ENCODE data around the gene RBM38.

Gene RBM38

GRCh38 chr20:57410398-57410920 is 19.3 kb downstream of the RBM38 start:
- ChIA-PET POLR2A (no interaction called here), CTCF (no interaction called here)
- Histone ChIP-seq H3K36me3 (ENCODE audit: control insufficient read depth in 2 of 2, insufficient read depth in 1 of 2, low read length in 2 of 2) (peaks cover 0 to 40% of the 10 kb centered on the region in 2 experiments; a peak in 2 of 3 replicates), H3K27ac (ENCODE audit: extremely low read depth, low read depth, low read length) (no peak overlapping the region), H3K9me3 (ENCODE audit: control insufficient read depth, insufficient read depth, low read depth, low read length) (no peaks in the 10 kb centered on the region), H3K4me3 (ENCODE audit: low read depth, low read length) (no peak overlapping the region), H3K4me1 (ENCODE audit: control insufficient read depth, insufficient read depth, low read length) (no peaks in the 10 kb centered on the region; the same call in 1 of the 2 replicates)
- TF ChIP-seq ZNF324 (tag by site-specific recombination; IDR thresholded peaks at IDR 0.05) (no peak), ZBTB8A (tag by site-specific recombination; IDR thresholded peaks at IDR 0.05) (no peak), OSR2 (tag by site-specific recombination; IDR thresholded peaks at IDR 0.05) (no peak), ZNF521 (tag by site-specific recombination; IDR thresholded peaks at IDR 0.05) (no peak), PBX3 (CRISPR knock-in tag; IDR thresholded peaks at IDR 0.05) (no peak), ZNF473 (tag by site-specific recombination; IDR thresholded peaks at IDR 0.05) (no peak), ZNF843 (tag by site-specific recombination; IDR thresholded peaks at IDR 0.05) (no peak), ZBTB26 (tag by site-specific recombination; optimal IDR thresholded peaks at IDR 0.05) (no peak), ZNF548 (tag by site-specific recombination; IDR thresholded peaks at IDR 0.05) (no peak), ZNF266 (tag by site-specific recombination; IDR thresholded peaks at IDR 0.05; ENCODE audit: low read depth) (no peak), ZNF157 (tag by site-specific recombination; IDR thresholded peaks at IDR 0.05) (no peak), ZNF155 (tag by site-specific recombination; IDR thresholded peaks at IDR 0.05) (no peak), TCF7L2 (IDR thresholded peaks at IDR 0.05; ENCODE audit: borderline replicate concordance, low read depth, low read length) (no peak), ZNF248 (tag by site-specific recombination; IDR thresholded peaks at IDR 0.05) (no peak), ZNF692 (tag by site-specific recombination; IDR thresholded peaks at IDR 0.05) (no peak), PRDM4 (tag by site-specific recombination; IDR thresholded peaks at IDR 0.05) (no peak), GLIS1 (tag by site-specific recombination; IDR thresholded peaks at IDR 0.05) (no peak), OVOL3 (tag by site-specific recombination; IDR thresholded peaks at IDR 0.05) (no peak)

GRCh38 chr20:57410924-57411323 is 19.7 kb downstream of the RBM38 start:
- peaks cover 0 to 36% of the 10 kb centered on the region in 2 experiments; a peak in 2 of 3 replicates for H3K36me3 ChIP-seq (ENCODE audit: control insufficient read depth in 2 of 2, insufficient read depth in 1 of 2, low read length in 2 of 2)

More at GRCh38 chr20:57410924-57411323, 19.7 kb downstream of the RBM38 start:
- ChIA-PET POLR2A (no interaction called here), CTCF (no interaction called here)
- TF ChIP-seq REPIN1 (tag by site-specific recombination; IDR thresholded peaks at IDR 0.05; ENCODE audit: low read depth): no peak
- TF ChIP-seq ZSCAN30 (tag by site-specific recombination; IDR thresholded peaks at IDR 0.05): no peak
- TF ChIP-seq ZNF146 (tag by site-specific recombination; IDR thresholded peaks at IDR 0.05): no peak
- TF ChIP-seq FEZF1 (tag by site-specific recombination; IDR thresholded peaks at IDR 0.05): no peak
- TF ChIP-seq ZNF704 (tag by site-specific recombination; IDR thresholded peaks at IDR 0.05): no peak
- TF ChIP-seq ZNF544 (tag by site-specific recombination; IDR thresholded peaks at IDR 0.05): no peak
- H3K9me3 ChIP-seq (ENCODE audit: control insufficient read depth, insufficient read depth, low read depth, low read length): no peaks in the 10 kb centered on the region
- H3K4me3 ChIP-seq (ENCODE audit: low read depth, low read length): no peak overlapping the region
- H3K4me1 ChIP-seq (ENCODE audit: control insufficient read depth, insufficient read depth, low read length): no peaks in the 10 kb centered on the region; the same call in 1 of the 2 replicates
- no peak overlapping the region for H3K27ac ChIP-seq (ENCODE audit: extremely low read depth, low read depth, low read length)
